ENCODE measurements around the gene UBE3B. TPM values are rescaled to one million over a fixed set of nuclear protein-coding genes. Genes with fewer than 3 reads are reported as not detected.

Gene UBE3B
- total RNA-seq, 1 experiment from 2014 or later = 25.7 TPM

DNA sequence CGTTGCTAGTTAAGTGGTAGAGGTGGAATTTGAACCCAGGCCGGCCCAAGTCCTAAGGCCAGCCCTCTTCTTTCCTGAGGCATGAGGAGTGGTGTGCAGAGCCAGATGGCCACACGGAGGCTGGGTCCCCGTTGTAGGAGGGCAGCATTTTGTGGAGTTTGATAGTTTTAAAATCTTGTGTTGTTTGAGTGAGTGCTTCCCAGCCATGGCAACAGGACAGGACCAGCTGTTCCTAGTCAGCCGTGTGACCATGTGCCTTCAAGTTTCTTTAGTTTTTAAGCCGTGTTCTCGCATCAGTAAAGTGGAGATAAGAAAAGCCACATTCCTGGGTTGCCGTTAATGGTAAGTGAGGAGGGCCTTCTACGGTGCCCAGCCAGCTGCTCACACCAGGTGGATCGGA, 44.4 kb downstream of the UBE3B start:
- ChIA-PET CTCF (no interaction called here), POLR2A (ENCODE audit: unreplicated experiment) (no interaction called here)
- H3K4me2 ChIP-seq (ENCODE audit: low read length) = no peak overlapping the region
- TF ChIP-seq, protein P1, sequence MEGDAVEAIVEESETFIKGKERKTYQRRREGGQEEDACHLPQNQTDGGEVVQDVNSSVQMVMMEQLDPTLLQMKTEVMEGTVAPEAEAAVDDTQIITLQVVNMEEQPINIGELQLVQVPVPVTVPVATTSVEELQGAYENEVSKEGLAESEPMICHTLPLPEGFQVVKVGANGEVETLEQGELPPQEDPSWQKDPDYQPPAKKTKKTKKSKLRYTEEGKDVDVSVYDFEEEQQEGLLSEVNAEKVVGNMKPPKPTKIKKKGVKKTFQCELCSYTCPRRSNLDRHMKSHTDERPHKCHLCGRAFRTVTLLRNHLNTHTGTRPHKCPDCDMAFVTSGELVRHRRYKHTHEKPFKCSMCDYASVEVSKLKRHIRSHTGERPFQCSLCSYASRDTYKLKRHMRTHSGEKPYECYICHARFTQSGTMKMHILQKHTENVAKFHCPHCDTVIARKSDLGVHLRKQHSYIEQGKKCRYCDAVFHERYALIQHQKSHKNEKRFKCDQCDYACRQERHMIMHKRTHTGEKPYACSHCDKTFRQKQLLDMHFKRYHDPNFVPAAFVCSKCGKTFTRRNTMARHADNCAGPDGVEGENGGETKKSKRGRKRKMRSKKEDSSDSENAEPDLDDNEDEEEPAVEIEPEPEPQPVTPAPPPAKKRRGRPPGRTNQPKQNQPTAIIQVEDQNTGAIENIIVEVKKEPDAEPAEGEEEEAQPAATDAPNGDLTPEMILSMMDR (conservative IDR thresholded peaks at IDR 0.05; ENCODE audit: low read depth, low read length) = no peak
- TF ChIP-seq EZH2 (IDR thresholded peaks at IDR 0.05; ENCODE audit: low read length, unreplicated experiment) (no peak), EZH2phosphoT487 (IDR thresholded peaks at IDR 0.05; ENCODE audit: borderline replicate concordance, low read length) (no peak)
- no peaks in the 10 kb centered on the region for H3K79me2 ChIP-seq (ENCODE audit: low read length)
- no peak overlapping the region for H3K4me3 ChIP-seq (ENCODE audit: low read length)
- H2AFZ ChIP-seq (ENCODE audit: low read length) = no peak overlapping the region
- no peaks in the 10 kb centered on the region for H3K4me1 ChIP-seq (ENCODE audit: insufficient read depth, low read length)
- H3K27ac ChIP-seq (ENCODE audit: low read length) = no peak overlapping the region
- DNase-seq = no peak
- H3F3A ChIP-seq (ENCODE audit: low read length, unreplicated experiment) = no peaks in the 10 kb centered on the region
- H3K9ac ChIP-seq (ENCODE audit: low read length) = no peak overlapping the region
- H3K9me3 ChIP-seq (ENCODE audit: low read length) = no peaks in the 10 kb centered on the region
- H3K9me2 ChIP-seq (replicated peaks; ENCODE audit: low read length) = no peaks in the 10 kb centered on the region
- no TSS peak for BruUV-seq (replicated peaks)
- H4K20me1 ChIP-seq (ENCODE audit: low read length) = no peaks in the 10 kb centered on the region
- H3K27me3 ChIP-seq (ENCODE audit: low read length) = no peaks in the 10 kb centered on the region
- peaks cover 27% of the 10 kb centered on the region; the same call in 1 of the 2 replicates for H3K36me3 ChIP-seq (ENCODE audit: low read depth, low read length)
- no peak for ATAC-seq
- intact Hi-C loops (cut with micrococcal nuclease) = no loop called here

DNA sequence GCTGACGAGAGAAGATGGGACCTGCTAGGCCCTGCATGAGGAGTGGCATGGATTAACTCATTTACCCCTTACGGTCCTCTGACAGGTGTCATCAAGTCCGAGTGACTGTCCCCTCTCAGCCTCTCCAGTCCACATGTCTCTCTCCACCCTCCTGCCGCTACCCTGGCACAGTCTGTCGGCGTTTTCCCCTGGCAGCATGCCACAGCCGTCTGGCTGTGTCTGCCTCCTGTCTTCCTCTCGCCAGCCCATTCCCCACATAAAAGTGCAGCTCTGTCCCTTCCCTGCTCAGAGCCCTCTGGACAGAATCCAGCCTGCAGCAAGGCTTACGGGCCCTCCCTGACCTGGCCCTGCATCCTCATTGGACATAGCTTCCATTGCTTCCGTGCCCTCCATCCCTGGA, 45.6 kb downstream of the UBE3B start:
- Histone ChIP-seq H3K27ac (ENCODE audit: low read length) (no peak overlapping the region), H3K79me2 (ENCODE audit: low read length) (no peaks in the 10 kb centered on the region), H3K9ac (ENCODE audit: low read length) (no peak overlapping the region), H2AFZ (ENCODE audit: low read length) (no peak overlapping the region), H3K4me2 (ENCODE audit: low read length) (no peak overlapping the region), H3K9me2 (replicated peaks; ENCODE audit: low read length) (no peaks in the 10 kb centered on the region), H3K4me1 (ENCODE audit: insufficient read depth, low read length) (no peaks in the 10 kb centered on the region), H3F3A (ENCODE audit: low read length, unreplicated experiment) (no peaks in the 10 kb centered on the region), H3K4me3 (ENCODE audit: low read length) (no peak overlapping the region), H3K36me3 (ENCODE audit: low read depth, low read length) (peaks cover 14% of the 10 kb centered on the region; the same call in 1 of the 2 replicates), H4K20me1 (ENCODE audit: low read length) (no peaks in the 10 kb centered on the region), H3K9me3 (ENCODE audit: low read length) (no peaks in the 10 kb centered on the region), H3K27me3 (ENCODE audit: low read length) (no peaks in the 10 kb centered on the region)
- no peak for TF ChIP-seq EZH2 (IDR thresholded peaks at IDR 0.05; ENCODE audit: low read length, unreplicated experiment)
- TF ChIP-seq EZH2phosphoT487 (IDR thresholded peaks at IDR 0.05; ENCODE audit: borderline replicate concordance, low read length) = no peak
- TF ChIP-seq, protein P1 (conservative IDR thresholded peaks at IDR 0.05; ENCODE audit: low read depth, low read length) = no peak
- ATAC-seq (no peak), DNase-seq (no peak)
- intact Hi-C loops (cut with micrococcal nuclease) = no loop called here
- ChIA-PET CTCF (no interaction called here), POLR2A (ENCODE audit: unreplicated experiment) (no interaction called here)
- BruUV-seq (replicated peaks) = no TSS peak

DNA sequence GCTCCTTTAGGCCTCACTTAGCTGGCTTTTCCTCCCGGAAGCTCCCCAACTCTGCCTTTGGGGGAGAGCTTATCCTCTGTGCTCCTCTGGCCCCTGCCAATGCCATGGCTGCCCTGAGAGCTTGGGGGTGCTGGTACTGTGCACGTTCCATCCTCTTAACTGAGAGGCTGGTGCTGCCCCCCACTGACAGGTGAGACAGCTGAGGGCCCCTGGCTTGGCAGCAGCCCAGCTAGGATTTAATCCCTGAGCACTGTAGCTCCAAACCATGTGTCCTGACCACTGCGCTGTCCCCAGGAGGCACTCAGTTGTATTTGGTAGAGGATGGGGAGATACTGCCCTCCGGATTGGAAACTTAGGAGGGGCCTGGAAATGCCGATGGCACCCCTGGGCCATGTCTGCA, 46.1 kb downstream of the UBE3B start:
- no peaks in the 10 kb centered on the region for H3K9me3 ChIP-seq (ENCODE audit: low read length)
- no peaks in the 10 kb centered on the region for H3K27me3 ChIP-seq (ENCODE audit: low read length)
- no peaks in the 10 kb centered on the region for H4K20me1 ChIP-seq (ENCODE audit: low read length)
- no peak overlapping the region for H3K4me3 ChIP-seq (ENCODE audit: low read length)
- ChIA-PET POLR2A (ENCODE audit: unreplicated experiment) (no interaction called here), CTCF (no interaction called here)
- H3F3A ChIP-seq (ENCODE audit: low read length, unreplicated experiment) = no peaks in the 10 kb centered on the region
- H3K36me3 ChIP-seq (ENCODE audit: low read depth, low read length) = peaks cover 14% of the 10 kb centered on the region; the same call in 1 of the 2 replicates
- no peak for TF ChIP-seq EZH2 (IDR thresholded peaks at IDR 0.05; ENCODE audit: low read length, unreplicated experiment)
- intact Hi-C loops (cut with micrococcal nuclease) = no loop called here
- no peaks in the 10 kb centered on the region for H3K4me1 ChIP-seq (ENCODE audit: insufficient read depth, low read length)
- ATAC-seq (no peak), DNase-seq (no peak)
- H3K9me2 ChIP-seq (replicated peaks; ENCODE audit: low read length) = no peaks in the 10 kb centered on the region
- no peaks in the 10 kb centered on the region for H3K79me2 ChIP-seq (ENCODE audit: low read length)
- no peak overlapping the region for H3K9ac ChIP-seq (ENCODE audit: low read length)
- H2AFZ ChIP-seq (ENCODE audit: low read length) = no peak overlapping the region
- no peak overlapping the region for H3K4me2 ChIP-seq (ENCODE audit: low read length)
- no TSS peak for BruUV-seq (replicated peaks)
- no peak overlapping the region for H3K27ac ChIP-seq (ENCODE audit: low read length)

All from PC-3 (cell line).